Neutrophil (primary cell): ENCODE data around the gene MESP1.

Source experiments
- H3K27ac ChIP-seq: fragments of 200-600 bp; sonication (generic); 2 replicates; pipeline ENCODE4 v1.5.1; 2016; ENCODE audit warnings: mild to moderate bottlenecking, moderate library complexity
- H3K27me3 ChIP-seq: fragments of 200-600 bp; sonication (generic); 2 replicates; pipeline ENCODE4 v1.6.0; 2016; ENCODE audit warnings: mild to moderate bottlenecking
- H3K36me3 ChIP-seq: fragments of 200-600 bp; sonication (generic); 2 replicates; pipeline ENCODE4 v1.5.1; 2017
- H3K4me1 ChIP-seq, 2 experiments: fragments of 200-600 bp in 1 of 2; sonication (generic) in 1 of 2; 1 replicate in 1 of 2; 2 replicates in 1 of 2; pipeline versions ENCODE4 v1.5.1 to v1.6.1; 2013 to 2016; ENCODE audit warnings: low read depth in 1 of 2, low read length in 1 of 2, mild to moderate bottlenecking in 1 of 2, moderate library complexity in 1 of 2; ENCODE audit not compliant: control insufficient read depth in 1 of 2, insufficient read depth in 1 of 2
- H3K4me3 ChIP-seq, 2 experiments: fragments of 200-600 bp in 1 of 2; sonication (generic) in 1 of 2; 1 replicate in 1 of 2; 2 replicates in 1 of 2; pipeline ENCODE4 v1.5.1; 2013 to 2016; ENCODE audit warnings: low read depth in 1 of 2, low read length in 1 of 2, mild to moderate bottlenecking in 1 of 2, moderate library complexity in 1 of 2
- H3K9me3 ChIP-seq: fragments of 200-600 bp; sonication (generic); 2 replicates; pipeline ENCODE4 v1.5.1; 2016
- TF ChIP-seq, protein P1 (sequence below): fragments of 200-600 bp; sonication (generic); IDR thresholded peaks from 2 replicates; pipeline ENCODE4 v1.5.1; 2016; ENCODE audit warnings: antibody characterized with exemption

Gene MESP1

DNA sequence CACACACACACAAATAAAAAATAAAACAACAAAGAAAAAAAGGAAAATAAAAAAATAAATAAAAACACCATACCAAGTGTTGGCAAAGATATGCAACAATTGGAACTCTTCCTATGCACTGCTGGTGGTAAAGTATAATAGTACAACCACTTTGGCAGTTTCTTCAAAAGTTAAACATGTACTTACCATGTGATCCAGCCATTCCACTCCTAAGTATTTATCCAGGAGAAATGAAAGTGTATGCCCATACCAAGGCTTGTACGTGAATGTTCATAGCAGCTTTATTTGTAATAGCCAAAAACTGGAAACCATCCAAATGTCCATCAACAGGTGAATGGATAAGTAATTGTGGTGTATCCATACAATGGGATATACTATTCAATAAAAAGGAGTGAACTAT is 43.5 kb downstream of the MESP1 start:
- Histone ChIP-seq H3K27me3 (no peaks in the 10 kb centered on the region), H3K9me3 (no peaks in the 10 kb centered on the region), H3K36me3 (no peaks in the 10 kb centered on the region), H3K4me3 (no peak overlapping the region), H3K4me1 (no peaks in the 10 kb centered on the region), H3K27ac (no peak overlapping the region)
- TF ChIP-seq, protein P1, sequence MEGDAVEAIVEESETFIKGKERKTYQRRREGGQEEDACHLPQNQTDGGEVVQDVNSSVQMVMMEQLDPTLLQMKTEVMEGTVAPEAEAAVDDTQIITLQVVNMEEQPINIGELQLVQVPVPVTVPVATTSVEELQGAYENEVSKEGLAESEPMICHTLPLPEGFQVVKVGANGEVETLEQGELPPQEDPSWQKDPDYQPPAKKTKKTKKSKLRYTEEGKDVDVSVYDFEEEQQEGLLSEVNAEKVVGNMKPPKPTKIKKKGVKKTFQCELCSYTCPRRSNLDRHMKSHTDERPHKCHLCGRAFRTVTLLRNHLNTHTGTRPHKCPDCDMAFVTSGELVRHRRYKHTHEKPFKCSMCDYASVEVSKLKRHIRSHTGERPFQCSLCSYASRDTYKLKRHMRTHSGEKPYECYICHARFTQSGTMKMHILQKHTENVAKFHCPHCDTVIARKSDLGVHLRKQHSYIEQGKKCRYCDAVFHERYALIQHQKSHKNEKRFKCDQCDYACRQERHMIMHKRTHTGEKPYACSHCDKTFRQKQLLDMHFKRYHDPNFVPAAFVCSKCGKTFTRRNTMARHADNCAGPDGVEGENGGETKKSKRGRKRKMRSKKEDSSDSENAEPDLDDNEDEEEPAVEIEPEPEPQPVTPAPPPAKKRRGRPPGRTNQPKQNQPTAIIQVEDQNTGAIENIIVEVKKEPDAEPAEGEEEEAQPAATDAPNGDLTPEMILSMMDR = no peak

DNA sequence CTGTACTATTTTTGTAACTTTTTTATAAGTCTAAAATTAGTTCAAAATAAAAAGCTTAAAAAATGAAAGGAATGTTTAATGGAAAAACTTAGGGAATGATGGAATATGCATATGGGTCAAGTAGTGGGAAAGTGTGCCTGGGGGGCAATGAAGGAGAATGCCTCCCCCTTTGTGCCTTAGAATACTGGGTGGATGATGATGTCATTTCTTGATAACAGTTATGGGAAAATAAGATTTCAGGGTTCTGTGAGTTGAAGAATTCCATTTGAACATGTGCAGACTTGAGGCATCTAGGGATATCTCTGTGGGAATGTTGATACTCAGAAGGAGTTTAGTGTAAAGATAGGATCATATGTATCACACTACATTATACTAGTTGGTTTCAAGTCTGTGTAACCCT is 46.6 kb downstream of the MESP1 start:
- no peaks in the 10 kb centered on the region for H3K36me3 ChIP-seq
- no peaks in the 10 kb centered on the region for H3K4me1 ChIP-seq
- no peak overlapping the region for H3K4me3 ChIP-seq
- no peaks in the 10 kb centered on the region for H3K27me3 ChIP-seq
- TF ChIP-seq, protein P1 = no peak
- H3K27ac ChIP-seq = no peak overlapping the region
- no peaks in the 10 kb centered on the region for H3K9me3 ChIP-seq
